Osteocyte (in vitro differentiated cells): Measurements from ENCODE around the gene DPCD. TPM values are rescaled to one million over a fixed set of nuclear protein-coding genes. Genes with fewer than 3 reads are reported as not detected.
"Not testable (repeated sequence)": the region's sequence is repeated elsewhere in the genome, so short reads cannot be mapped to it uniquely, and the experiment has no call there.

Experiments
- DNase-seq: peaks from one replicate; pipeline ENCODE4 v3.0.0; 2021; ENCODE audit warnings: mixed read lengths; ENCODE audit not compliant: unreplicated experiment; ENCODE audit errors: extremely low spot score
- H3K27ac Mint-ChIP-seq: one replicate; pipeline ENCODE4 v1.8.0; 2021; ENCODE audit warnings: mild to moderate bottlenecking, mixed read lengths; ENCODE audit not compliant: unreplicated experiment
- H3K27me3 Mint-ChIP-seq: one replicate; pipeline ENCODE4 v1.8.0; 2021; ENCODE audit warnings: mixed read lengths; ENCODE audit not compliant: unreplicated experiment
- H3K36me3 Mint-ChIP-seq: one replicate; pipeline ENCODE4 v1.8.0; 2021; ENCODE audit warnings: mixed read lengths; ENCODE audit not compliant: unreplicated experiment
- H3K4me1 Mint-ChIP-seq: one replicate; pipeline ENCODE4 v1.8.0; 2021; ENCODE audit warnings: mixed read lengths; ENCODE audit not compliant: unreplicated experiment
- H3K4me3 Mint-ChIP-seq: one replicate; pipeline ENCODE4 v1.8.0; 2021; ENCODE audit warnings: mild to moderate bottlenecking, moderate library complexity, mixed read lengths; ENCODE audit not compliant: unreplicated experiment
- H3K9me3 Mint-ChIP-seq: one replicate; pipeline ENCODE4 v1.8.0; 2021; ENCODE audit warnings: mixed read lengths; ENCODE audit not compliant: unreplicated experiment
- total RNA-seq: library from RNA; stranded (reverse); gene quantifications from 2 replicates; pipeline ENCODE4 v1.2.1, GENCODE V29; 2021
- TF ChIP-seq, protein P1 (sequence below): fragments of 200-600 bp; sonication (generic); IDR thresholded peaks from 2 replicates; pipeline ENCODE4 v1.5.0; 2021; ENCODE audit warnings: antibody characterized with exemption, mild to moderate bottlenecking, moderate library complexity

Gene DPCD
- total RNA-seq, 1 donor from 2014 or later, result 15.3 TPM

DNA sequence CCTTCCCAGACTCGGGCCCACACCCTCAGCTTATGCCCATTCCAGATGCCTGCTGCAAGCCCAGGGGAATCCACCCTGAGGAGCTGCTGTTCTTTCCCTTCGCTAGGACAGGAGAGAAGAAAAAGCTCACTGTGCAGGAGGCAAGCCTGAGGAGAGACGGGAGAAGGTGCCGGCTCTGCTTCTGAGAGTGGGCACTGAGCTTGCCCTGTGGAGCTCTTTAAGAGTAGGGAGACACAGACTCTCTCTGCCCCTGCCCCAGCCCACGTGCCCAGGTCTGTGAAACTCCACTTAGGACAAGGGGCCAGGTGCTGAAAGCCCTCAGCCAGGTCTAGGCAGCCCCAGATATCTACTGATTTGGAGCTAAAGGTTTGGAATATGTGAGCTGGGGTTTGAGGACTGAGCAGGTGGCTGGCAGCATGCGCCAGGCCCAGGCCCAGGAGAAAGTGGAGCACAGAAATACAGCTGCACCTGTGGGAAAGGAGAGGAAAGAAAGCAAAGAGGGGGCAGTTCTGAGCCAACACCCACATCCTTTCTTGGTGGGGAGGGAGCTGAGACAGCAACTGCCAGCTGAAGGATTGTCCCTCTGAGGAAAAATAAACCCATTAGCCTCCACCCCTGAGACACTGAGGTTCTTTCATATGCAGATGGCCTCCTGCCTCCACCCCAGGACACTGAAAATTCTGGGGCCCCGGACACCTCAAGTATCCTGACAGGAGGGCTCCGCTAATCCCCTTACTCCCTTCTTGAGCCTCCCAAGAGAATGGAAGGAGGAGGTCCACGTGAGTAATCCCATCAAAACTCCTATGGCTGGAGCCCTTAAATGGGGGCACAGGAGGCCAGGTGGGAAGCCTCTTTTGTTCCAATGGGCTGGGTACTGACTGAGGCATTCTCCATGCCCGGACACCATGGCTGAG is 7.4 kb upstream of the DPCD start:
- Mint-ChIP-seq H3K36me3 (peaks cover 5% of the 10 kb centered on the region), H3K9me3 (no peaks in the 10 kb centered on the region), H3K4me1 (no peaks in the 10 kb centered on the region), H3K4me3 (no peak overlapping the region), H3K27ac (no peak overlapping the region), H3K27me3 (no peaks in the 10 kb centered on the region)
- no peak for DNase-seq
- TF ChIP-seq, protein P1, sequence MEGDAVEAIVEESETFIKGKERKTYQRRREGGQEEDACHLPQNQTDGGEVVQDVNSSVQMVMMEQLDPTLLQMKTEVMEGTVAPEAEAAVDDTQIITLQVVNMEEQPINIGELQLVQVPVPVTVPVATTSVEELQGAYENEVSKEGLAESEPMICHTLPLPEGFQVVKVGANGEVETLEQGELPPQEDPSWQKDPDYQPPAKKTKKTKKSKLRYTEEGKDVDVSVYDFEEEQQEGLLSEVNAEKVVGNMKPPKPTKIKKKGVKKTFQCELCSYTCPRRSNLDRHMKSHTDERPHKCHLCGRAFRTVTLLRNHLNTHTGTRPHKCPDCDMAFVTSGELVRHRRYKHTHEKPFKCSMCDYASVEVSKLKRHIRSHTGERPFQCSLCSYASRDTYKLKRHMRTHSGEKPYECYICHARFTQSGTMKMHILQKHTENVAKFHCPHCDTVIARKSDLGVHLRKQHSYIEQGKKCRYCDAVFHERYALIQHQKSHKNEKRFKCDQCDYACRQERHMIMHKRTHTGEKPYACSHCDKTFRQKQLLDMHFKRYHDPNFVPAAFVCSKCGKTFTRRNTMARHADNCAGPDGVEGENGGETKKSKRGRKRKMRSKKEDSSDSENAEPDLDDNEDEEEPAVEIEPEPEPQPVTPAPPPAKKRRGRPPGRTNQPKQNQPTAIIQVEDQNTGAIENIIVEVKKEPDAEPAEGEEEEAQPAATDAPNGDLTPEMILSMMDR, result no peak

DNA sequence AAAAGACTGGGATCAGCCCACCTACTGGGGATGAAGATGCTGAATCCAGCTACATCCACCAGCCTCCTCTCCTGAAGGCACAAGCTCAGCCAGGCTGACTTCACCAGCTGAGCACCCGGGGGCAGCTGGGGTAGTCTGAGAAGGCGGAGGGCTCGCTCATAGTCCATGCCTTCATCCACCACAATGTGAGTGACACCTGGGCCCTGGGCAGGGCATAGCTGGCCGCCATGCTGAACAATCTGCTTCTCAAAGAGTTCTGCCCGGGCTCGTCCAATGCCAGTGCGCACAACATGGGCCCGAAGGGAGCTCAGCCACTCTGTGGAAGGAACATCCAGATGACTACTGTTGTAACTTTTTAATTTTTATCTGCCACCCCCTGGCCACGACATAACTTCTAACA is 2.3 kb upstream of the DPCD start:
- DNase-seq, result no peak
- H3K9me3 Mint-ChIP-seq, result no peaks in the 10 kb centered on the region
- no peaks in the 10 kb centered on the region for H3K27me3 Mint-ChIP-seq
- peaks cover 2% of the 10 kb centered on the region for H3K36me3 Mint-ChIP-seq
- H3K4me3 Mint-ChIP-seq, result peak overlapping the region; percentile 30
- no peak overlapping the region for H3K27ac Mint-ChIP-seq
- peaks cover 16% of the 10 kb centered on the region for H3K4me1 Mint-ChIP-seq
- TF ChIP-seq, protein P1, result no peak

DNA sequence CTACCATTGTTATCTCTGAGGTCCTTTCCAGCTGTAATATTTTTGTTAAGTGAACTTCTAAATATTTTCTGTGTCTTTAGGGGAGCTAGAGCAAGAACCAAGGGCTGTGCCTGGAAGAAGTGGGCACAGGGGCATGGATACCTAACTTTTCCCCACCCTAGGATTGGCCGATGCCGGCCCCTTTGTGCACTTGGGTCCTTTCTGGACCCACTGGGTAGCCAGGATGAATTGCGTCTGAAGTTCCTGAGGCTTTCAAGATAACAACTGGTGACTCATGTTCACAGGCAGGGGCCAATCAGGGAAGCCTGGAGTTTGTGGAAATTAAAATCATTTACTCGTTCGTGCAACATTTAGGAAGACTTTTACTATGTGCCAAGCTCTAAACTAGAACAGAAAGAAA is 758 bp downstream of the DPCD start:
- H3K4me1 Mint-ChIP-seq, result peaks cover 16% of the 10 kb centered on the region
- H3K4me3 Mint-ChIP-seq, result peak overlapping the region; percentile 91
- H3K27me3 Mint-ChIP-seq, result no peaks in the 10 kb centered on the region
- H3K9me3 Mint-ChIP-seq, result no peaks in the 10 kb centered on the region
- no peak for DNase-seq
- H3K27ac Mint-ChIP-seq, result peak overlapping the region; percentile 27
- H3K36me3 Mint-ChIP-seq, result peaks cover 2% of the 10 kb centered on the region
- TF ChIP-seq, protein P1, result no peak

DNA sequence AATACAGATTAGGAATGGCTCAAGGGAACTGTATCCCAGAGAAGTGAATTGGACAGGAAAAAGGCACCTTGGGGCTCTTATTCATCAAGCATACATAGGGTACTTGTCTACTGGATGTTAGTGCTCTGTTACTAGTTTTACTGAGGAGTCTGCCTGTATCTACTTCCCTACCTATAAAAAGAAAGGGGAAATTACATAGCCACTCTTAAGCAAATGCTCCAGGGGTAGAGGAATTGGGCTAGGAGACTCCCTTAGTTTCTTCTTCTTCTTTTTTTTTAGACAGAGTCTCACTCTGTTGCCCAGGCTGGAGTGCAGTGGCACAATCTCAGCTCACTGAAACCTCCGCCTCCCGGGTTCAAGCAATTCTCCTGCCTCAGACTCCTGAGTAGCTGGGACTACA is 5.2 kb downstream of the DPCD start:
- H3K27ac Mint-ChIP-seq, H3K4me1 Mint-ChIP-seq, H3K36me3 Mint-ChIP-seq, DNase-seq, H3K9me3 Mint-ChIP-seq, H3K27me3 Mint-ChIP-seq, H3K4me3 Mint-ChIP-seq: not testable (repeated sequence)

DNA sequence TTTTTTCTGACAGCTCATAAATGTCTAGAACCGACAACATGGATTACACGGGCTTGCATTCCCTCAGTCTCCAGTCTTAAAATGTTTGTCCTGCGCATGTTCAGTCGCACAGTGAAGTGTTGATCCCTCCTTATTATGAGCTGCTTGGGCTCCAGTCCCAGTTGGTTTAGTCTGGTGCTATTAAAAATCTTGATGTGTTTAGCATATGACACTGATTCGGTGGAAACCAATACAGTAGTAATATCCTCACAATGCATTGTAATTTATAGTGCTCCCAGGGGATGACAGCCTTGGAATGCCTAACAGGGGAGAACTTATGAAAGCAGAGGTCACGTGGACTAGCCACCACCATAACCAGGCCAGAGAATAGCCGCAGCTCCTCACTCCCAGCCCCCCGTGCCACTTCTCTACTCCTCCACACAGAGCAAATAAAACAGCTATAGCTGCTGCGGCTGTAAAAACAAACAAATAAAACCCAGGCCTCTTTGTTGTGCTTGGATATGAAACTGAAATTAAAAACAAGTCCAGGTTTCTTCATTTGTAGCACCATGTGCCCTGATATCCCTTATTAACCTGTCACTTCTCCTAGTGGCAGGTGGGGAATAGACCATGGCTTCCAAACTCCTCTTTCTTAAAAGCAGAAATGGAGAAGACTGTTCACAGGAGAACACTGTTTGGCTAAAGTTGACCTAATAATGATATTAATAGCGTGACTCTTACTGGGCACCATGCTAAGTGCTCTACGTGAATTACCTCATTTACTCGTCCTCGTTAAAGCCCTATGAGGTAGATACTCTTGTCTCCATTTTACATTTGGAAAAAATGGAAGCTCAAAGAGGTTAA is 7.7 kb downstream of the DPCD start:
- H3K4me3 Mint-ChIP-seq, result no peak overlapping the region
- H3K27ac Mint-ChIP-seq, result no peak overlapping the region
- H3K27me3 Mint-ChIP-seq, result no peaks in the 10 kb centered on the region
- TF ChIP-seq, protein P1, result no peak
- DNase-seq, result no peak
- H3K4me1 Mint-ChIP-seq, result no peaks in the 10 kb centered on the region
- H3K9me3 Mint-ChIP-seq, result no peaks in the 10 kb centered on the region
- H3K36me3 Mint-ChIP-seq, result peaks cover 2% of the 10 kb centered on the region
